Ovary (tissue), 3 donors: ENCODE measurements around the gene LRIG3.

ENCODE experiments used
- CTCF ChIP-seq, 3 donors: fragments of 450-650 bp in 2 of 3; fragments of 200-600 bp in 1 of 3; IDR thresholded peaks; one replicate each; pipeline versions ENCODE4 v1.5.1 to v1.8.0; 2016 to 2022; ENCODE audit warnings: antibody characterized with exemption in 3 of 3, mild to moderate bottlenecking in 1 of 3
- EP300 ChIP-seq: sonication (generic); formaldehyde crosslinking; IDR thresholded peaks from one replicate; pipeline ENCODE4 v1.6.1; 2017; ENCODE audit warnings: antibody characterized with exemption
- POLR2A ChIP-seq: fragments of 450-650 bp; IDR thresholded peaks from one replicate; pipeline ENCODE4 v1.6.1; 2017; ENCODE audit warnings: antibody characterized with exemption, mild to moderate bottlenecking, moderate library complexity
- donor health status: DM: no; HTN: no; CAD: no.

GRCh38 chr12:58893495-58893894 is 26.8 kb downstream of the LRIG3 start:
- no peak for TF ChIP-seq POLR2A
- no peak for TF ChIP-seq CTCF (IDR thresholded peaks at IDR 0.05)
- no peak for TF ChIP-seq EP300
